Activated naive CD8-positive, alpha-beta T cell treated with anti-CD3 and anti-CD28 coated beads for 36 hours (primary cell): ENCODE measurements around the gene SSBP4. TPM values are rescaled to one million over a fixed set of nuclear protein-coding genes. Genes with fewer than 3 reads are reported as not detected.

Source experiments
- DNase-seq: peaks from one replicate; pipeline ENCODE4 v3.0.0; 2021
- H3K27ac Mint-ChIP-seq: one replicate; pipeline ENCODE4 v1.8.0; 2022; ENCODE audit warnings: mild to moderate bottlenecking, moderate library complexity, mixed read lengths
- H3K27me3 Mint-ChIP-seq: one replicate; pipeline ENCODE4 v1.8.0; 2022; ENCODE audit warnings: mild to moderate bottlenecking, mixed read lengths
- H3K36me3 Mint-ChIP-seq: one replicate; pipeline ENCODE4 v1.8.0; 2021; ENCODE audit warnings: mild to moderate bottlenecking, mixed read lengths
- H3K4me1 Mint-ChIP-seq: one replicate; pipeline ENCODE4 v1.8.0; 2021; ENCODE audit warnings: mixed read lengths
- H3K4me3 Mint-ChIP-seq: one replicate; pipeline ENCODE4 v1.8.0; 2022; ENCODE audit warnings: mild to moderate bottlenecking, moderate library complexity, mixed read lengths
- H3K9me3 Mint-ChIP-seq: one replicate; pipeline ENCODE4 v1.8.0; 2022; ENCODE audit warnings: mixed read lengths
- total RNA-seq, 2 experiments: library from RNA; stranded (reverse); gene quantifications; one replicate each; pipeline ENCODE4 v1.2.3, GENCODE V29; 2021

The SSBP4 gene
- total RNA-seq, 2 experiments from 2014 or later: 96.1 to 101 TPM

DNA sequence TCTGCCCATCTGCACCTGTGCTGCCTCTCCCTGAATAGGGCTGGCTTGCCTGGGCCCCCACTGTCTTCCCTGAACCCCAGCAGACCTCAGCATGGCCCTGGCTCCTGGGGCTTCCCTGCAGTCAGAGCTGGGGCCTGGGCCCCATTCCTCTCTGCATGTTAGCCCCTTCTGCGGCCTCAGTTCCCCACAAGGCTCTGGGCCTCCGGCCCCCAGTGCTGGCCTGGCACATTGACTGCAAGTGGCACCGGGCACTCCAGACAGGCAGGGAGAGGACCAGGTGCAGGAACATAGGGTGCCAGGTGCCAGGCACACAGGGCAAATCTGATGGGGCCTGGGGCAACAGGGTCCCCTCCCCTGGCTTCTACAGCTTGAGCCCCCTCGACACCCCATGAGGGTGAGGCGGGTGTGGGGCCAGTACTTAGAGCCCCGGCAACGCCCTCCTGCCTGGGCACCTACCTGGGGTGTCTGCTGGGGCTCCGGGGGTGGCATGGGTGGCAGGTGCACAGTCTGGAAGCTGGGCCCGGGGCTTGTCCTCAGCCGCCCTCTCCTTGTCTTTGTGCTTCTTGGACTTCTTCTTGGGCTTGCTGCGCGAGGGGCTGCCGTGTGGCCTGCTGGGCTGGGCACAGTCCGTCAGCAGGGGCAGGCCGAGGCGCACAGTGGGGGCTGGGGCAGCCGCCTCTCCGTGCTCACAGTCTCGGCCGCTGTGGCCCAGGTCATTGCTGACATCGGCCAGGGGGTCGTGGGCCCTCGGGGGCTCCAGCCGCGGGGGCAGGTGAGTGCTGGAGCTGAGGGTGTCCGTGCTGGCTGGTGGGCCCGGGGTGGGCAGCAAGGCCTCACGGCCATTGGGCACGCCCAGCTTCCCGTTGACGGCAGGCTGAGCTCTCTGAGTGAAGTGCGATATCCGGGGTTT lies 31.1 kb downstream of the SSBP4 start:
- H3K36me3 Mint-ChIP-seq: peaks cover 7% of the 10 kb centered on the region
- H3K27me3 Mint-ChIP-seq: no peaks in the 10 kb centered on the region
- no peak for DNase-seq
- H3K4me3 Mint-ChIP-seq: no peak overlapping the region
- peak overlapping the region; percentile 51 for H3K27ac Mint-ChIP-seq
- no peaks in the 10 kb centered on the region for H3K9me3 Mint-ChIP-seq
- peaks cover 2% of the 10 kb centered on the region for H3K4me1 Mint-ChIP-seq

GRCh38 chr19:18450931-18451836 lies 32.0 kb downstream of the SSBP4 start:
- Mint-ChIP-seq H3K27ac (peak overlapping the region; percentile 51), H3K36me3 (peaks cover 7% of the 10 kb centered on the region), H3K27me3 (no peaks in the 10 kb centered on the region), H3K9me3 (no peaks in the 10 kb centered on the region), H3K4me1 (peaks cover 2% of the 10 kb centered on the region), H3K4me3 (no peak overlapping the region)
- DNase-seq: peak; percentile 83

DNA sequence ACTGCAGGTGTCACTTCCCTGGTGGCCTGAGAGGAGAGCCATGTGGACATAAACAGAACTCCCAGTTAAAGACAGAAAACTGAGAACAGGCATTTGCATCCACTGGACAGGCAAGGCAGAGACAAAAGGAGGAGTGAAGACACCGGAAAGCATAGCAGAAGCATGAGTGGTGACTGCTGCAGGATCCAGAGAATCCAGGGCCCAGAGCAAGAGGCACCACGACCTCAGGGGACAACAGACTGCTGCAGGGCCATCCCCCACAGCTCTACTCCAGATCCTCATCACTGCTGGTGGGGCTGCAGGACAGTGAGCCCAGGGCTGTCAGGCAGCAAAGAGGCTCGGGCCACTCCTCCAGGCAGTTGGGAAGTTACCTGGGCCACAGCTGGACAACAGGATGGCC lies 33.2 kb downstream of the SSBP4 start:
- Mint-ChIP-seq H3K9me3 (no peaks in the 10 kb centered on the region), H3K27ac (no peak overlapping the region), H3K4me3 (no peak overlapping the region), H3K4me1 (peaks cover 2% of the 10 kb centered on the region), H3K36me3 (peaks cover 7% of the 10 kb centered on the region), H3K27me3 (no peaks in the 10 kb centered on the region)
- DNase-seq: no peak

DNA sequence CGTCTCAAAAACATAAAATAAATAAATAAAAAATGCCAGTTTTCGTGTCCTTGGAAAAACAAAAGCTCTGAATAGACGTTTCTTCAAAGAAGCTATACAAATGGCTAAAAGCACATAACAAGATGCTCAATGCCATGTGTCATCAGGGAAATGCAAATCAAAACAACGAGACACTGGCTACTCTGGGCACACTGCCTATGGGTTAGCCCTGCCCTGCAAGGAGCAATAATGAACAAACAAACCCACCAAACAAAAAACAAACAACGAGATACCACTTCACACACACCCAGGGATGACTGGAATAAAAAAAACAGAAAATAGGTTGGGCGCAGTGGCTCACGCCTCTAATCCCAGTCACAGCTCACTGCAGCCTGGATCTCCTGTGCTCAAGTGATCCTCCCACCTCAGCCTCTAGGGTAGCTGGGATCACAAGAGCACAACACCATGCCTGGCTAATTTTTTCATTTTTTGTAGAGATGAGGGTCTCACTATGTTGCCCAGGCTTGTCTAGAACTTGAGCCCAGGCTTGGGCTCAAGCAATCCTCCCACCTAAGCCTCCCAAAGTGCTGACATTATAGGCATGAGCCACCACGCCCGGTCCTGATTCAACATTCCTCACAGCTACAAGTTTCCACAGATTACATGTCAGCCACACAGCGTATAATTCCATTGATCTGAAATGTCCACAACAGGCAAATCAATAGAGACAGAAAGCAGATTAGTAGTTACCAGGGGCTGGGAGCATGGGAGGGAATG lies 34.2 kb downstream of the SSBP4 start:
- H3K36me3 Mint-ChIP-seq: peaks cover 4% of the 10 kb centered on the region
- DNase-seq: no peak
- no peak overlapping the region for H3K27ac Mint-ChIP-seq
- no peaks in the 10 kb centered on the region for H3K9me3 Mint-ChIP-seq
- H3K27me3 Mint-ChIP-seq: no peaks in the 10 kb centered on the region
- H3K4me3 Mint-ChIP-seq: no peak overlapping the region
- peaks cover 2% of the 10 kb centered on the region for H3K4me1 Mint-ChIP-seq

DNA sequence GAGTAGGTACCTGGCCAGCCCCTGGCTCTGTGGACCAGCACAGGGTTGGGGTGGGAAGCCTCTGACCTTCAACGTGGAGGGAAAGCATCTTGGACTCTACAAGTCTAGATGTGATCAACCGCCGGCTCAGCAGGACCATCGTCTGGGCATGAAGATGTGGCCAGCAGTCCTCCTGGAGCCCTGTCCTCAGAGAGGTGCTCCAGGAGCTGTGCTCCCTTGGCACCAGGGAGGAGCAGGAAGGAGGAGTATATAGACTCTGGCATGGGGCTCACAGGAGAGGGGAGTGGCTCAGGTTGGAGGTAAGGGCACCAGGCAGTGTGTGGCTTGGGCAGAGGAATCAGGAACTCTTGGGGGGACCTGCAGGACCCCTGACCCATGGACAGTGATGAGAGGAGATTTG lies 37.1 kb downstream of the SSBP4 start:
- Mint-ChIP-seq H3K27me3 (no peaks in the 10 kb centered on the region), H3K4me1 (no peaks in the 10 kb centered on the region), H3K4me3 (no peak overlapping the region), H3K36me3 (no peaks in the 10 kb centered on the region), H3K27ac (no peak overlapping the region), H3K9me3 (no peaks in the 10 kb centered on the region)
- DNase-seq: no peak

- Mint-ChIP-seq H3K27me3 (no peaks in the 10 kb centered on the region), H3K27ac (no peak overlapping the region), H3K9me3 (no peaks in the 10 kb centered on the region), H3K36me3 (no peaks in the 10 kb centered on the region), H3K4me1 (peaks cover 1% of the 10 kb centered on the region), H3K4me3 (no peak overlapping the region)
- DNase-seq: no peak
Observed at GRCh38 chr19:18456974-18457373, 37.8 kb downstream of the SSBP4 start.

DNA sequence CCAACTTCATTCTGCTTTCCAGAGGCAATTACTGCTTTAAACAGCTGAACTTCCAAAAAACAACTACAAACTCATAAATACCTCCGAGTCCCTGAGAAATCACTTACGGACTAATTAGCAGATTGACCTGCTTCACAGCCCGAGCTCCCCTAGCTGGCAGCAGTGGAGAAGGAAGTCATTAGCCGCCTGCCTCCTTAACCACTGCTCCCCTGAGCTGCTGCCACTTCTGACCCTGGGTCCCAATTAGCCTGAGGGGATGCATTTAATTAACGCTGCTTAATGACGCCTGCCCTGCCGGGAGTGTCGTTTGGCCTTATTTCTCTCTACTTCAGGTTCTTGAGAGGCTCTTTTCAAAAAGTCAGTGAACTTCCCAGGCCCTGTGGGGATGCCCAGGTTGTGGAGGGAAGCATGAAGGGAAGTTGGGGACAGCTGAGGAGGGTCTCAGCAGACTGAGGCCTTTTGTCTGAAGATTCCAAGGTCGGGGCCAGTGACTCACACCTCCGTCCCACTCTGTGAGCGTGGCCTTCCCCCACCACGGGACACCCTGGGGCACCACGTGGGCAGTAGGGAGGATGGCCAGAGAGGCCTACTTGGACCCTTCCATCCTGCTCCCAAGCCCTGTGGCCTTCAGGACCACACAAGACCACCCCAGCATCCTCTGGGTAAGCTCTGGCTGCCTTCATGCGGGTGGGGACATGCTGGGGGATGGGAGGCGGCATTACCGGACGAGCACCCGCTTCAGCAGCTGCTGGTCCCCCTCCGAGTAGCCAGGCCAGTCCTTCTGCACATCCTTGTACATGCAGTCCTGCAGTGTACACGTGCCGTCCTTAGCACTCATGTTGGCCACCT lies 38.5 kb downstream of the SSBP4 start:
- peaks cover 3% of the 10 kb centered on the region for H3K4me1 Mint-ChIP-seq
- no peaks in the 10 kb centered on the region for H3K36me3 Mint-ChIP-seq
- H3K4me3 Mint-ChIP-seq: no peak overlapping the region
- H3K27ac Mint-ChIP-seq: no peak overlapping the region
- no peaks in the 10 kb centered on the region for H3K9me3 Mint-ChIP-seq
- no peak for DNase-seq
- H3K27me3 Mint-ChIP-seq: no peaks in the 10 kb centered on the region

DNA sequence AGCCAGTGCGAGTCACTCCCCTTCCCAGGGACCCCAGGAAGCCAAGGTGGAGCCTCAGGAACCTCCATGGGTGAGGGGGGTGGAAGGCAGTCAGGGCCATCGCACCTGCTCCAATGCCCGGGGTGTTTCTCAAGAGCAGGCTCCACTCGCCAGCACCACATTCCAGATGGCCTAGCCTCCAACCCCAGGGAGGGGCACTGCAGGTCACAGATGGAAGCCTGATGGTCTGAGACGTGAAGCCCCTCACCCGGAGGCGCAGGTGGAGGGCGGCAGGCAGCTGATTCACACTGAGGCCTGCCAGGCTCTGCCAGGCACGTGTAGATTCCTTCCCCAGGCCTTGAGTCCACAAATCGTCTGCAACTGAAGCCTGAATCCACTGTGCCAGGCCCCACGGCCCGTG lies 41.7 kb downstream of the SSBP4 start:
- peaks cover 3% of the 10 kb centered on the region for H3K4me1 Mint-ChIP-seq
- no peaks in the 10 kb centered on the region for H3K9me3 Mint-ChIP-seq
- DNase-seq: no peak
- H3K4me3 Mint-ChIP-seq: no peak overlapping the region
- H3K36me3 Mint-ChIP-seq: no peaks in the 10 kb centered on the region
- H3K27ac Mint-ChIP-seq: no peak overlapping the region
- no peaks in the 10 kb centered on the region for H3K27me3 Mint-ChIP-seq

- no peak overlapping the region for H3K4me3 Mint-ChIP-seq
- peaks cover 3% of the 10 kb centered on the region for H3K4me1 Mint-ChIP-seq
- no peaks in the 10 kb centered on the region for H3K9me3 Mint-ChIP-seq
- no peak for DNase-seq
- H3K27ac Mint-ChIP-seq: peak overlapping the region; percentile 38
- H3K27me3 Mint-ChIP-seq: no peaks in the 10 kb centered on the region
- no peaks in the 10 kb centered on the region for H3K36me3 Mint-ChIP-seq
Observed at GRCh38 chr19:18461471-18461870, 42.3 kb downstream of the SSBP4 start.

DNA sequence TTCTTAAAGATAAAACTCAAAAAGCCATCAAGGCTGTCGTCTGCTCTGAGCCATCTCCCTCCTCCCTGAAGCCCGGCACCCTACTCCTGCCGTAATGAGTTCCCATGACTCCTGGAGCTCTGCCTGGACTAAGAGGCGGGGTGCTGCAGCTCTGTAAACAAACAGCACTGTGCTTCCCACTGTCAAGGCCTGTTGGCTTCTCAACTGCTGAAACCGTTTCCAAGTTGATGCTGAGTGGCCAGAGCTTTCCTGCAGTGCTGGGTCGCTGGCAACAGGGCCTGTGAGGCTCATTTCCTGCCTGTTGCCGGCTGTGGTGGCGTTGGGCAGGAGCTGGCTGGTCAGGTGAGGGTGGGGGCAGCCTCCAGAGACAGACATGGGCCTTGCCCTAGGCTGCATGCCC lies 45.4 kb downstream of the SSBP4 start:
- Mint-ChIP-seq H3K9me3 (no peaks in the 10 kb centered on the region), H3K27ac (no peak overlapping the region), H3K4me3 (no peak overlapping the region), H3K4me1 (peaks cover 4% of the 10 kb centered on the region), H3K36me3 (peaks cover 2% of the 10 kb centered on the region), H3K27me3 (no peaks in the 10 kb centered on the region)
- DNase-seq: no peak

DNA sequence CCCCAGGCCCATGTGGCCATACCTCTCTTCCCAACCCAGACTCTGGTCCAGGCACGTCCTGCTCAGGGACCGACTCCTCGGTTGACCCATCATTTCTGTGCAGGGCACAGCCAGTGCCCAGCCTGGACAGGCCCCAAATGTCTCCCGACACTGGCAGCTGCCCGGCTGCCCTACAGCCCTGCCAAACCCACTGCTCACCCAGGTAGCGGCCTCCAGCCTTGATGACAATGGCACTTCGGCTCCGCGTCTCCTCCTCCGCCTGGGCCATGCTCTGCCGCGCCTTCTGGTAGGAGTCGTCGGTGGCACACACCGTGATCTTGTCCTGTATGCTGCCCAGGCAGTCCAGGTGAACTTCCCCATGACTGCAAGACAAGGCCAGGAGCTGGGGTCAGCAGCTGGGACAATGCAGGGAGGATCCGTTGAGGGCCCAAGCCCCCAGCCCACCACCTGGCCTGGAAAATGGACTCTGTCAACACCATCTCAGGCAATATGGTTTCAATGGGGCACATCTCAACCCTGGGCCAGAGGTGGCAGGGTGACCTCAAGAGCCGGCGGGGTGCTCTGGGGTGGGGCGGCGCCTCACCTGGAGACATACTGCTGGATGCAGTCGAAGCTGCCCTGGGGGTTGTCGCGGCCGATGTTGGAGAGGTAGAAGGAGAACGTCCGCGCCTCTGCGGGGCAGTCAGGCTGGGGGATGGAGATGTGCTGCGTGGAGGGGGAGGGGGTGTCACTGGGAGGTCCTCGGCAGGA lies 46.2 kb downstream of the SSBP4 start:
- no peak for DNase-seq
- H3K4me3 Mint-ChIP-seq: no peak overlapping the region
- H3K27me3 Mint-ChIP-seq: no peaks in the 10 kb centered on the region
- H3K9me3 Mint-ChIP-seq: no peaks in the 10 kb centered on the region
- peaks cover 2% of the 10 kb centered on the region for H3K36me3 Mint-ChIP-seq
- H3K27ac Mint-ChIP-seq: no peak overlapping the region
- H3K4me1 Mint-ChIP-seq: peaks cover 5% of the 10 kb centered on the region

GRCh38 chr19:18465964-18466339 lies 46.8 kb downstream of the SSBP4 start:
- H3K4me3 Mint-ChIP-seq: no peak overlapping the region
- H3K9me3 Mint-ChIP-seq: no peaks in the 10 kb centered on the region
- H3K27me3 Mint-ChIP-seq: no peaks in the 10 kb centered on the region
- no peak overlapping the region for H3K27ac Mint-ChIP-seq
- no peak for DNase-seq
- H3K36me3 Mint-ChIP-seq: peaks cover 2% of the 10 kb centered on the region
- peaks cover 5% of the 10 kb centered on the region for H3K4me1 Mint-ChIP-seq

- Mint-ChIP-seq H3K27ac (no peak overlapping the region), H3K27me3 (no peaks in the 10 kb centered on the region), H3K4me1 (peaks cover 5% of the 10 kb centered on the region), H3K4me3 (no peak overlapping the region), H3K36me3 (peaks cover 2% of the 10 kb centered on the region), H3K9me3 (no peaks in the 10 kb centered on the region)
- DNase-seq: no peak
Observed at GRCh38 chr19:18466354-18466753, 47.2 kb downstream of the SSBP4 start.

- H3K4me3 Mint-ChIP-seq: no peak overlapping the region
- H3K27ac Mint-ChIP-seq: peak overlapping the region; percentile 57
- H3K9me3 Mint-ChIP-seq: no peaks in the 10 kb centered on the region
- H3K4me1 Mint-ChIP-seq: peaks cover 2% of the 10 kb centered on the region
- DNase-seq: no peak
- peaks cover 2% of the 10 kb centered on the region for H3K36me3 Mint-ChIP-seq
- H3K27me3 Mint-ChIP-seq: no peaks in the 10 kb centered on the region
Observed at GRCh38 chr19:18467978-18468377, 48.8 kb downstream of the SSBP4 start.
